Stimulated activated effector memory CD8-positive, alpha-beta T cell treated with anti-CD3 and anti-CD28 coated beads, Interleukin-12 subunit alpha, Interleukin-12 subunit beta, amount 100 ng/mL, for 72 hours (primary cell): ENCODE data around the gene ALPK3.
"Not testable (repeated sequence)": the region's sequence is repeated elsewhere in the genome, so short reads cannot be mapped to it uniquely, and the experiment has no call there.

Source experiments
- ATAC-seq: fragments of 150-1000 bp; cut with Tn5 transposase; 2 replicates; pipeline ENCODE4 v1.10.0; 2021
- DNase-seq, 2 donors: peaks; one replicate each; pipeline ENCODE4 v3.0.0; 2021 to 2022; ENCODE audit warnings: low spot score in 2 of 2
- H3K27ac Mint-ChIP-seq: one replicate; pipeline ENCODE4 v1.8.0; 2022; ENCODE audit warnings: mild to moderate bottlenecking, mixed read lengths
- H3K36me3 Mint-ChIP-seq: one replicate; pipeline ENCODE4 v1.8.0; 2022; ENCODE audit warnings: mild to moderate bottlenecking, mixed read lengths
- H3K4me1 Mint-ChIP-seq: one replicate; pipeline ENCODE4 v1.8.0; 2022; ENCODE audit warnings: mixed read lengths
- H3K4me3 Mint-ChIP-seq: one replicate; pipeline ENCODE4 v1.8.0; 2022; ENCODE audit warnings: mild to moderate bottlenecking, mixed read lengths
- H3K9me3 Mint-ChIP-seq: one replicate; pipeline ENCODE4 v1.8.0; 2022; ENCODE audit warnings: mixed read lengths

ALPK3 gene

DNA sequence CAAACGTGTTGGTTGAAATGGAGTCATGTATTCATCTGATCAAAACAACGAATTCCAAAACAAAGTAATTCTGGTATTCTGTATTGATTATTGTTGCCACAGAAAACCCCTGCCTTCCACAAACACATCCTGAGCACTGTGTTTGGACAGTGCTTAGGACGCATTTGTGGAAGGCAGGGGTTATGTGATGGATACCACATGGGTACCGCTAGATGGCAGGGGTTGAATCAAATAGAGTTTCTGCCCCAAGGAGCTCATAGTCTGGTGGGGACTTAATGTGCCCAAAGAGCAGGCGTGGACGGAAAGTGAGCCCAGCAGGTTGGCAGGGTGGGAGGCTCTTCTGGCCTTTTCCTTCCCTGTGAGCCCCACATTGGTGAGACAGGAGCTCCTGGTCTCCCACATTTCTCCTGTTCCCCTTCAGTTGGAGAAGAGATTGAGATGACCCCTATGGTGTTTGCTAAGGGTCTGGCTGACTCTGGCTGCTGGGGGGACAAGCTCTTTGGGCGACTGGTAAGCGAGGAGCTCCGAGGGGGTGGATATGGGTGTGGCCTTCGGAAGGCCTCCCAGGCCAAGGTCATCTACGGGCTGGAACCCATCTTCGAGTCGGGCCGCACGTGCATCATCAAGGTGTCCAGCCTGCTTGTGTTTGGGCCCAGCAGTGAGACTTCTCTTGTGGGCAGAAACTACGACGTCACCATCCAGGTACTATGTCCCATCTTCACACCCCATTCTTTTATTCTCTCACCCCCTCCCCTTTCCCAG is 45.2 kb downstream of the ALPK3 start:
- no peaks in the 10 kb centered on the region for H3K36me3 Mint-ChIP-seq
- H3K9me3 Mint-ChIP-seq, result no peaks in the 10 kb centered on the region
- H3K4me3 Mint-ChIP-seq, result no peak overlapping the region
- no peaks in the 10 kb centered on the region for H3K4me1 Mint-ChIP-seq
- H3K27ac Mint-ChIP-seq, result no peak overlapping the region
- ATAC-seq (no peak), DNase-seq (no peak)

DNA sequence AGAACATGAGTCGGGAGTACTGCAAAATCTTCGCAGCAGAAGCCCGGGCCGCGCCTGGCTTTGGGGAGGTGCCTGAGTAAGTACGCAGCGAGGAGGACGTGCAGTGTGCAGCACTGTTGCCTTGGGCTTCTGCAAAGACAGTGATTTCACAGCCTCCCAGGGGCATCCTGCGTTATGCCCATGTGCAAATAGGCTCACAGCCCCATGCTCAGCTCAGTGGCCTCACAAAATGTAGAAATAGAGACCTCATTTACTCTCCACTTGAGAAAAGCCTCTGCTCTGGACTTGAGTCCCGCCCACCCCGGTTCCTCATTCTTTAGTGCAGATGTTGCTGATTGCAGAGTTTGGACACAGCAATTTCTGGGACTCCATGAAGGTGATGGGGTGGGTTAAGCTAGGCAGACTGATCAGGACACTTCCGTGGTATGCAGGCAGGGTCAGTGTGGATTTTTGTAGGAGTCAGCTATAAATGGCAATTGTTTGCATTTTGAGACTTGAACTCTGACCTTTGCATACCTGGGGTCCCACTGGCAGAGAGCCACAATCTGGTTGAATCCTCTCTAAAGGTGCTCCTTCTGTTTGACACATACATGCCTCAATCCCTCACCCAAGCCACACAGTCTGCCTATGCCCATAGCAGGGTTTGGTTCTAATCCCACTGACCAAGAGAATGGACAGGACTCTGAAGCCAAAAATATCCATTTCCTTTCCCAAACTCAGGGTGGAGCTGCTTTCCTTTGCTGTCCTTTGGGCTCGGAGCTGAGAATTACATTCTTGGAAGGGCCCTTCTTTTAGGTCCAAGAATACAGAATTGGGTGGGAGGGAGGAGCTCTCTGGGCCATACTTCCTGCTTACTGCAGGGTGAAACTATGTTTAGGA is 46.6 kb downstream of the ALPK3 start:
- ATAC-seq (no peak), DNase-seq (no peak)
- H3K9me3 Mint-ChIP-seq, result no peaks in the 10 kb centered on the region
- no peak overlapping the region for H3K27ac Mint-ChIP-seq
- H3K36me3 Mint-ChIP-seq, result no peaks in the 10 kb centered on the region
- H3K4me1 Mint-ChIP-seq, result no peaks in the 10 kb centered on the region
- no peak overlapping the region for H3K4me3 Mint-ChIP-seq

DNA sequence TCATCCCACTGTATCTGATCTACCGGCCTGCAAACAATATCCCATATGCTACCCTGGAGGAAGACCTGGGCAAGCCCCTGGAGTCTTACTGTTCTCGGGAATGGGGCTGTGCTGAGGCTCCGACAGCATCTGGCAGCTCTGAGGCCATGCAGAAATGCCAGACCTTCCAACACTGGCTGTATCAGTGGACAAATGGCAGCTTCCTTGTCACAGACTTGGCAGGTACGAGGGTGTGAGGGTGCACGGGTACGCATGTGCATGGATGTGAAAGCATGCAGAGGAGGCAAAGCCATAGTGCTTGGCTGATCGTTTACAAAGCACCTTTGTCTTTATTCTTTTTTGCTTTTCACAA is 47.3 kb downstream of the ALPK3 start:
- DNase-seq (no peak), ATAC-seq (no peak)
- no peaks in the 10 kb centered on the region for H3K9me3 Mint-ChIP-seq
- H3K4me1 Mint-ChIP-seq, result no peaks in the 10 kb centered on the region
- H3K27ac Mint-ChIP-seq, result no peak overlapping the region
- no peaks in the 10 kb centered on the region for H3K36me3 Mint-ChIP-seq
- H3K4me3 Mint-ChIP-seq, result no peak overlapping the region

DNA sequence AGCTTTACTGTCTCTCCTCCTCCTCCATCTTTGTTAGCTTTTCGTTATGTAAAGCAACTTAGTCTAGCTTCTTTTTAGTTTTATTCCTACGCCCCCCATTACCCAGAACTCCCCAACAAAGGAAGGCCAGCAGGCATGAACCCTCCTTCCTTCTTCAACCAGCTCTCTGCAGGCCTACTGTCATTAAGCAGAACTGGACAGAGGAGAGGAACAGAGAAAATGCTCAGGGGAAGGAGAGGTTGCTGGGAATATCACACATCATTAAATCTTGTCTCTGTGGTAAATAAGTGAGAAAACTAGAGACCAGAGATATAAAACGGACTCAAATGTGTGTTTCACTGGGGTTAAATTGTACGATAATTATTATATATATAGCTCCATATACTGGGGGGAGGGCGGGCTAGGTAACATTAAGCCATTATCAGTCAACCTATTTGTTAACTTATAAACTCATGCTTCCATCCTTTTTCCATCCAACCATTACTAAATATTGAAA is 48.0 kb downstream of the ALPK3 start:
- H3K27ac Mint-ChIP-seq, result no peak overlapping the region
- H3K4me3 Mint-ChIP-seq, result no peak overlapping the region
- no peaks in the 10 kb centered on the region for H3K4me1 Mint-ChIP-seq
- no peaks in the 10 kb centered on the region for H3K36me3 Mint-ChIP-seq
- ATAC-seq, result no peak
- DNase-seq, result no peak
- no peaks in the 10 kb centered on the region for H3K9me3 Mint-ChIP-seq

DNA sequence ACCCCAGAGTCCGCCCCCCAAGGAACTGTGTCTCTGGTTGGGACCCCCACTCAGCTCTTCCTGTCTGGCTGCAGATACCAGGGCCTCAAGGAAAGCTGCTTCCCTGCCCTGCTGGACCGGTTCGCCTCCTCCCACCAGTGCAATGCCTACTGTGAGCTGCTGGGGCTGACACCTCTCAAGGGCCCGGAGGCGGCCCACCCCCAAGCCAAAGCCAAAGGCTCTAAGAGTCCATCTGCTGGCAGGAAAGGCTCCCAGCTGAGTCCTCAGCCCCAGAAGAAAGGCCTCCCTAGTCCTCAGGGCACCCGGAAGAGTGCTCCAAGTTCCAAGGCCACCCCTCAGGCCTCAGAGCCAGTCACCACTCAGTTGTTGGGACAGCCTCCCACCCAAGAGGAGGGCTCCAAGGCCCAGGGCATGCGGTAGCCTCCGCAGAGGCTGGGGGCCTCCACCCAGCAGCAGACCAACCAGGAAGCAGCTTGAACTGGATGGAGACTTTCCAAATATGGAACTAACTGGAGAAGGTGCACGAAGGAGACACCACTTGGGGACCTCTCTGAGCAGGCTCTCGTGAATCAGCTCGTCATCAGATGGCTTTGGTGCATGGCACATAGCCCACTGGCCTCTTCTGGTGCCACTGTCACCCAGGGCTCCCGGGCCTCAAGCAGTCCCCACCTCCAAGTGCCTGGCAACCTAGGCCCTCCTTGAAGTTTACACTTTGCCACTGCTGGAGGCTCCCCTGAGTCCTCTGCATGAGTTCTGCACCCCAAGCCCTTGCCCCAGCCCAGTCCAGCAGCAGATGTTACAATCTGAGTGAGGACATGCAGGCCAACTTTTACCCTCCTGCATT is 51.1 kb downstream of the ALPK3 start:
- no peaks in the 10 kb centered on the region for H3K9me3 Mint-ChIP-seq
- DNase-seq, result no peak

DNA sequence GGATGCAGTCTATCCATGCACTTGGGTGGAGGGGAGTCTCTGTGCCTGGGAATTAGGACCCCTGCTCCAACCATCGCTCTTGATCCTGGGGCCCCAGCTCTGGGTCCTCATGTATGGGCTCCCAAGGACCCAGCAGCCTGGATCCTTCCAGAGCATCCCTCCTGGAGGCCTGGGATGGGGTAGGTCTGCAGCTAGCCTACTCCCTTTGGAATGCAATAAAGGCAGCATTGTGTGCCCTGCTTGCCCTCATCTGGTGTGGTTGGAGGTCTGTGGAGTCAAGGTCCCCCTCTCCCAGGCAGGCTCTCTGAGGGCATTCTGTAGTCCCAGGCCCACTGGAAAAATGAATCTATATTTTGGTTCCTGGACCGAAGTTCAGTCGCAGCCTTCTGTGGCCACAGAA is 52.4 kb downstream of the ALPK3 start:
- Mint-ChIP-seq H3K36me3 (no peaks in the 10 kb centered on the region), H3K9me3 (no peaks in the 10 kb centered on the region), H3K4me1 (no peaks in the 10 kb centered on the region), H3K27ac (peak overlapping the region; percentile 11), H3K4me3 (no peak overlapping the region)
- DNase-seq, result no peak
- no peak for ATAC-seq

More for the DNA sequence above, 51.1 kb downstream of the ALPK3 start:
- no peak for ATAC-seq
- H3K36me3 Mint-ChIP-seq, result no peaks in the 10 kb centered on the region
- H3K4me1 Mint-ChIP-seq, result no peaks in the 10 kb centered on the region
- H3K27ac Mint-ChIP-seq, result no peak overlapping the region
- H3K4me3 Mint-ChIP-seq, result no peak overlapping the region

DNA sequence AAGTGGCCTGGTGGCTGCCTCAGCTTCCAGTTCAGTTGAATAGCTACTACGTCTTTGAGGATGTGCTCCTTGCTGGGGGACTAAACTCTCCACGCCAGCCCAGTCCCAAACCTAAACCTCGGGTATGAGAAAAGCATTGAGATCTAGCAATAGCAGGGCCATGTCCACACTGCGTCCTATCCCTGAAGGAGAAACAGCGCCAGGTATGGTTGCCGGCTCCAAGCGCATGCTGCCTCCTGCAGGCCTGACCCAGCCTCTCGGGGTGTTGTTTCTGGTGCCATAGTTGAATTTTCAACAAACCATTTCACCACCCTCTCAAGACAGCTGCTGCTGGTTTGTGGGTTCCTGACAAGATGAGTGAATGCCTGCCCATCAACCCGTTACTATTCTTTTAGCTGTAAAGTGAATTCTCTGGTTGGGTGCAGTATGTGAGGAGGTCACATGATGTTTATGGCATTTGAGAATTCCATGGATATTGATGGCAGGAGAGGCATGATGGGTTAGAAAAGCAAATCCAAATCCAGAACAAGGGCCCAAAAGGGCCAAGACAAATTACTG is 54.4 kb downstream of the ALPK3 start:
- Mint-ChIP-seq H3K4me3 (no peak overlapping the region), H3K27ac (no peak overlapping the region), H3K9me3 (no peaks in the 10 kb centered on the region), H3K36me3 (no peaks in the 10 kb centered on the region), H3K4me1 (no peaks in the 10 kb centered on the region)
- DNase-seq, result no peak
- ATAC-seq, result no peak

DNA sequence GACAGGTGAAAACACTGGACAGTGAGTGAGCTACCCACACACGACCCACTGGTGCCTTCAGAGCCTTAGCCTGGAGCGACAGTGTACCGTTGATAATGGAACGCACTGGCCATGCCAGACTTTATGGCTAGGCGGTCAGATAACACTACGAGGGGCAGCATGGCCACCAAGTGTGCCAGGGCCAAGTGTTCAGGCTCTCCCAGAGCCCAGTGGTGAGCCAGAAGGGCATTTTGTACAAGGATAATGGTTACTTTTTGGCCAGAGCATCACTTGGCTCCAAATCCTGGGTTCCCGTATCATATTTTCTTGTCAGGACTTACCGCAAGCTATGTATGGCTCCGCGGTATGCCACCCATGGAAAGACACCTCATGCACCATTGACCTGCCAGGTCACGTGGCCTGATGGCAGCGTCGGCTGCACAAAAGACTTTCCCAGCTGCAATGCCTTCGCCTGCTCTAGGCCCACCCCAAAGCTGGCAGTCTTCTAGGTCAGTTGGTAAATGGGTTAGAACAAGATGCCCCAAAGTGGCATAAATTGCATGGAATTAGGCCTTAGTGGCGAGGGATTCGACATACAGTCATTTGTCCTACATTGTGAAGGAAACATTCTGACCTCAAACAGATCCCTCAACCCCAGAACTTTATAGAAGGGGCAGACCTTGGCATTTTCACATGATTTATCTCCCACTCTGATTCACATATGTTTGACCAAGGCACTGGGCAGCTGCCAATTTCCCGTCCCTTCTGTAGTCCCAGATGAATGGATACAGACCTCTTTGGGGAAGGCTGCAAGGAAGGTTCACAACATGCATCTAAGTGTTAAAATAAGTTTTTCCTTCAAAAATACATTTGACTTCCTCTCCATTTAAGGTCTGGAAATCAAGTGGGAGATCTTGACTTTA is 55.1 kb downstream of the ALPK3 start:
- no peak for ATAC-seq
- H3K4me3 Mint-ChIP-seq, result no peak overlapping the region
- H3K9me3 Mint-ChIP-seq, result no peaks in the 10 kb centered on the region
- no peak overlapping the region for H3K27ac Mint-ChIP-seq
- DNase-seq, result no peak
- H3K36me3 Mint-ChIP-seq, result no peaks in the 10 kb centered on the region
- H3K4me1 Mint-ChIP-seq, result no peaks in the 10 kb centered on the region

DNA sequence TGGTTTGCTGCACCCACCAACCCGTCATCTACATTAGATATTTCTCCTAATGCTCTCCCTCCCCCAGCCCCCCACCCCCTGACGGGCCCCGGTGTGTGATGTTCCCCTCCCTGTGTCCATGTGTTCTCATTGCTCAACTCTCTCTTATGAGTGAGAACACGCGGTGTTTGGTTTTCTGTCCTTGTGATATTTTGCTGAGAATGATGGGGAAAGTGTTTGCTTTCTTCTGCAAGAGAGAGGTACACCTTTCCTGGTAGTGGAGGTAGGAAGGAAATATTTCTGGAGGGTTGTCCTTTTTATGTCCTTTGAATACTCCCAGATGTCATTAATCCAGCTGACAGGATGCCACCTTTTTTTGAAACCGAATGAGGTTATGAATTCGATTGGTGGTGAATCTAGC is 56.8 kb downstream of the ALPK3 start:
- DNase-seq (no peak), ATAC-seq (no peak)
- no peaks in the 10 kb centered on the region for H3K36me3 Mint-ChIP-seq
- H3K4me1 Mint-ChIP-seq, result no peaks in the 10 kb centered on the region
- no peaks in the 10 kb centered on the region for H3K9me3 Mint-ChIP-seq
- no peak overlapping the region for H3K4me3 Mint-ChIP-seq
- H3K27ac Mint-ChIP-seq, result no peak overlapping the region

DNA sequence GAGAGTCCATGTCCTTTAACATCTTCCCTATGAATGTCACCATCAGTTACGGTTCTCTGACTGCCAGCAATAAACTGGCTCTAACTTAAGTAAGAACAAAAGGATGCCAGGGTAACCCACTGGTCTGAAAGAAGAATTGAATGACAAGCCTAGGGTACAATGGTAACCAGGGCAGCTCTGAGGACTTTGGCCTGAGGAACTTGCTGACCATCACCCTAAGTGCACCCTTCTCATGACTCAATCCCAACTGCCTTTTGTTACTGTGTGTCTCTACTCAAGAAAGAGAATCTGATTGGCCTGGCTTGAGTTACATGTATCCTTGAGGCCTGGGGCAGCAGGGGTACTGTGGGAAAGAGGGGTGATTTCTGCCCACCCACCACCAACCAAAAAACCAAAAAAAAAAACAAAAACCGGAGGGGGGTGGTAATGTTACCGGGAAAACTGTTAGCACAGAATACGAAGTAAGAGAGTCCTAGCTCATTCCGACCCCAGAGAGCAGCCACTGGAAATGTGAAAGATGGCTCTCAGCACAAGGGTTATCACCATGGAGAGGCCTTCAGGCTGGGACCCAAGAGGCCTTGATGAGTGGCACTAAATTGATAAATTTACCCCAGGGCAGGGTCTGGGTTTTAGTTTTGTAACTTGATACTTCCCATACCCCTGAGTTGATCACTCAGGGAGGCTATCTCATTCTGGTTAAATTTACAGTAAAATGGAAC is 58.0 kb downstream of the ALPK3 start:
- DNase-seq, result no peak
- no peak overlapping the region for H3K4me3 Mint-ChIP-seq
- no peaks in the 10 kb centered on the region for H3K9me3 Mint-ChIP-seq
- H3K4me1 Mint-ChIP-seq, result no peaks in the 10 kb centered on the region
- ATAC-seq, result no peak
- no peak overlapping the region for H3K27ac Mint-ChIP-seq
- no peaks in the 10 kb centered on the region for H3K36me3 Mint-ChIP-seq

DNA sequence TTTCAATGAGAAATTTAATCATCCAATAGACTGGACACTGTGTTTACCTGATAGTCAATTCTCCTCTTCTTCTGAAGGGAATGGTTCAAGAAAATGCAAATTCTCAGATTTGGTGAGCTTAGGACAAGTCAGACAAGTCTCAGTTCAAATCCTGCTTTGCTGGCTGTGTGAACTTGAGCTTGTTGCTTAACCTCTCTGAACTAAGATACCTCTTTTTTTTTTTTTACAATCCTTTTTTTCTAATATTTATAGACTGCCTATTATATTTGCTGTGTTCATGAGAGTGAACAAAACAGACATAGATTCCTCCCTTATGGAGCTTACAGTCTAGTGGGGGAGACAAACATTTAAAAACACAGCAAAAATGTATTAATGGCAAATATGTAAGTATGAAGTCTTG is 59.1 kb downstream of the ALPK3 start:
- Mint-ChIP-seq H3K36me3 (no peaks in the 10 kb centered on the region), H3K9me3 (no peaks in the 10 kb centered on the region), H3K4me3 (no peak overlapping the region), H3K27ac (no peak overlapping the region), H3K4me1 (no peaks in the 10 kb centered on the region)
- DNase-seq, result no peak
- no peak for ATAC-seq

DNA sequence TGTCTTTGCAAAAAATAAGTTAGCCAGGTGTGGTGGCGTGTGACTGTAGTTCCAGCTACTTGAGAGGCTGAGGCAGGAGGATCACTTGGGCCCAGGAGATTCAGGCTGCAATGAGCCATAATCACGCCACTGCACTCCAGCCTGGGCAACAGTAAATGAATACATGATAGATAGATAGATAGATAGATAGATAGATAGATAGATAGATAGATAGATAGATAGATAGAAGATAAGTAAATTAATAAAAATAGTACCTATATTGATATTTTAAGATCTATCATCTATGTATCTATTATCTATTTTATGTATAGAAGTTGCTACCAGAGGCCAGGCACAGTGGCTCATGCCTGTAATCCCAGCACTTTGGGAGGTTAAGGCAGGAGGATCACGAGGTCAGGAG is 60.5 kb downstream of the ALPK3 start:
- not testable (repeated sequence) for H3K4me3 Mint-ChIP-seq, H3K36me3 Mint-ChIP-seq, H3K4me1 Mint-ChIP-seq, ATAC-seq, DNase-seq, H3K9me3 Mint-ChIP-seq, H3K27ac Mint-ChIP-seq

DNA sequence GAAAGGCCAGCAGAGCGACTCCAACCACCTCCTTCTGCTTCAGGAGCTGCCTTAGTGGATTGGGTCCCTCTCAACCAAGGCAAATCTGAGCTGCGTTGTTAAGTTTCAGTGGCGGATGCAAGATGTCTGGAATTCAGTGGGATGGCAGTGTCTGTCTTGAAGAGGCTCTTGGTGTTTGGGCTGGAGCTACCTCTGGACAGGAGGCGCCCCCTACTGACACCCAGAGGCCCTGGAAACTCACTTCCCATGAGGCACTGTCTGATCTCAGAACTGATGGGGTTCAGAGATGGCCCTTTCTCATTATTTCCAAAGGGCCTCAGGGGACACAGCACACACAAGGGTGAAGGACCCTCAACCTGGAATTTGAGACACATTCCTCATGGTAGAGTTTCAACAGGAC is 61.3 kb downstream of the ALPK3 start:
- H3K4me1 Mint-ChIP-seq, result no peaks in the 10 kb centered on the region
- H3K9me3 Mint-ChIP-seq, result no peaks in the 10 kb centered on the region
- ATAC-seq (peak; percentile 82), DNase-seq (peak; percentile 36 to 79)
- H3K4me3 Mint-ChIP-seq, result no peak overlapping the region
- no peak overlapping the region for H3K27ac Mint-ChIP-seq
- no peaks in the 10 kb centered on the region for H3K36me3 Mint-ChIP-seq
